Measurements from ENCODE around the gene CYP1A2. TPM values are rescaled to one million over a fixed set of nuclear protein-coding genes. Genes with fewer than 3 reads are reported as not detected.

CYP1A2 gene
- total and polyA plus RNA-seq, 2 of the 13 experiments (the other 11 are each of a cell fraction or from before 2014, with no cell fraction given) = 0.07 TPM; not detected in 1

- TF ChIP-seq ZNF235 (CRISPR knock-in tag; IDR thresholded peaks at IDR 0.05; ENCODE audit: borderline replicate concordance) = 0 out of 2 replicates have a peak, but pooled peaks have one; percentile 70
- TF ChIP-seq DBP (CRISPR knock-in tag; IDR thresholded peaks at IDR 0.05; ENCODE audit: not compliant biosample characterization) = no peak
- TF ChIP-seq CEBPG (CRISPR knock-in tag; IDR thresholded peaks at IDR 0.05) = peak; percentile 59; the same call in 1 of the 2 replicates
- TF ChIP-seq SOX13 (IDR thresholded peaks at IDR 0.05) = peak; percentile 53; the same call in 1 of the 2 replicates
- TF ChIP-seq SOX13 (CRISPR knock-in tag; conservative IDR thresholded peaks at IDR 0.05 in 1 of 2, IDR thresholded peaks at IDR 0.05 in 1 of 2) = peak in 1 of 2 experiments; percentile 81; a peak in 2 of 4 replicates
- no peak for TF ChIP-seq ARID2 (CRISPR knock-in tag; IDR thresholded peaks at IDR 0.05; ENCODE audit: borderline replicate concordance)
- TF ChIP-seq HNRNPK (IDR thresholded peaks at IDR 0.05; ENCODE audit: low read depth, low read length, poor library complexity, severe bottlenecking) = no peak
- TF ChIP-seq REPIN1 (CRISPR knock-in tag; IDR thresholded peaks at IDR 0.05; ENCODE audit: borderline replicate concordance, low read depth) = peak; percentile 86; the same call in 1 of the 2 replicates
- TF ChIP-seq JUN (CRISPR knock-in tag; IDR thresholded peaks at IDR 0.05) = peak; percentile 78; the same call in 1 of the 2 replicates
- TF ChIP-seq NFKBIZ (CRISPR knock-in tag; IDR thresholded peaks at IDR 0.05) = 0 out of 2 replicates have a peak, but pooled peaks have one; percentile 14
- no peak for TF ChIP-seq ZNF850 (CRISPR knock-in tag; conservative IDR thresholded peaks at IDR 0.05)
- TF ChIP-seq NRL (CRISPR knock-in tag; IDR thresholded peaks at IDR 0.05; ENCODE audit: borderline replicate concordance) = no peak; the same call in 1 of the 2 replicates
- TF ChIP-seq PBX3 (CRISPR knock-in tag; IDR thresholded peaks at IDR 0.05; ENCODE audit: borderline replicate concordance) = no peak
- peak; percentile 39; the same call in 1 of the 2 replicates for TF ChIP-seq ZNF281 (CRISPR knock-in tag; IDR thresholded peaks at IDR 0.05; ENCODE audit: borderline replicate concordance)
- no peak for TF ChIP-seq SRSF1 (optimal IDR thresholded peaks at IDR 0.05; ENCODE audit: low read depth, low read length)
- TF ChIP-seq SNRNP70 (IDR thresholded peaks at IDR 0.05; ENCODE audit: low read depth, low read length) = no peak
- TF ChIP-seq ARID3A (IDR thresholded peaks at IDR 0.05; ENCODE audit: low read depth, low read length) = peak; percentile 35; the same call in 1 of the 2 replicates
- peak; percentile 40; the same call in 1 of the 2 replicates for TF ChIP-seq ZNF121 (CRISPR knock-in tag; IDR thresholded peaks at IDR 0.05)
- TF ChIP-seq, protein P1, sequence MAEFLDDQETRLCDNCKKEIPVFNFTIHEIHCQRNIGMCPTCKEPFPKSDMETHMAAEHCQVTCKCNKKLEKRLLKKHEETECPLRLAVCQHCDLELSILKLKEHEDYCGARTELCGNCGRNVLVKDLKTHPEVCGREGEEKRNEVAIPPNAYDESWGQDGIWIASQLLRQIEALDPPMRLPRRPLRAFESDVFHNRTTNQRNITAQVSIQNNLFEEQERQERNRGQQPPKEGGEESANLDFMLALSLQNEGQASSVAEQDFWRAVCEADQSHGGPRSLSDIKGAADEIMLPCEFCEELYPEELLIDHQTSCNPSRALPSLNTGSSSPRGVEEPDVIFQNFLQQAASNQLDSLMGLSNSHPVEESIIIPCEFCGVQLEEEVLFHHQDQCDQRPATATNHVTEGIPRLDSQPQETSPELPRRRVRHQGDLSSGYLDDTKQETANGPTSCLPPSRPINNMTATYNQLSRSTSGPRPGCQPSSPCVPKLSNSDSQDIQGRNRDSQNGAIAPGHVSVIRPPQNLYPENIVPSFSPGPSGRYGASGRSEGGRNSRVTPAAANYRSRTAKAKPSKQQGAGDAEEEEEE (CRISPR knock-in tag; IDR thresholded peaks at IDR 0.05; ENCODE audit: borderline replicate concordance) = no peak
- TF ChIP-seq RORA (CRISPR knock-in tag; IDR thresholded peaks at IDR 0.05) = no peak
Observed at GRCh38 chr15:74730619-74731316, 17.9 kb upstream of the CYP1A2 start (continued).
